RCC 7860 (cell line): ENCODE results near the gene KLHL26.

Experiments used
- DNase-seq: peaks from one replicate; pipeline ENCODE4 v3.0.0-alpha.2; 2015; ENCODE audit warnings: low spot score
- FAIRE-seq: peaks from 2 replicates; lab custom pipeline; 2012; peaks lifted over from hg19 to GRCh38; lab: Jason Lieb, UNC

Gene KLHL26

GRCh38 chr19:18682807-18683108 lies 45.9 kb downstream of the KLHL26 start:
- FAIRE-seq (no peak), DNase-seq (no peak)

- peak; percentile 63 for DNase-seq
- FAIRE-seq = no peak
Observed at GRCh38 chr19:18683109-18683957, 46.5 kb downstream of the KLHL26 start, which contains the start of gene CRTC1. TSS of gene CRTC1 (plus strand) at chr19:18683680. CDS start at chr19:18683703, 23 bp downstream.

- FAIRE-seq (no peak), DNase-seq (no peak)
Observed at GRCh38 chr19:18683958-18684641, 47.3 kb downstream of the KLHL26 start.

- no peak for DNase-seq
- no peak for FAIRE-seq
Observed at GRCh38 chr19:18684642-18684993, 47.8 kb downstream of the KLHL26 start.

- FAIRE-seq = no peak
- no peak for DNase-seq
Observed at GRCh38 chr19:18685597-18686190, 48.9 kb downstream of the KLHL26 start.

- FAIRE-seq = no peak
- no peak for DNase-seq
Observed at GRCh38 chr19:18687740-18688465, 51.1 kb downstream of the KLHL26 start.

- FAIRE-seq (no peak), DNase-seq (no peak)
Observed at GRCh38 chr19:18696023-18696422, 59.2 kb downstream of the KLHL26 start.

- no peak for FAIRE-seq
- DNase-seq = no peak
Observed at GRCh38 chr19:18697680-18698079, 60.9 kb downstream of the KLHL26 start.

GRCh38 chr19:18698321-18699167 lies 61.7 kb downstream of the KLHL26 start:
- FAIRE-seq = no peak
- DNase-seq = no peak

GRCh38 chr19:18699403-18700054 lies 62.7 kb downstream of the KLHL26 start:
- FAIRE-seq (no peak), DNase-seq (no peak)

- no peak for FAIRE-seq
- DNase-seq = peak; percentile 35
Observed at GRCh38 chr19:18700501-18701249, 63.8 kb downstream of the KLHL26 start.

- no peak for DNase-seq
Observed at GRCh38 chr19:18701250-18701608, 64.4 kb downstream of the KLHL26 start.

GRCh38 chr19:18704054-18704453 lies 67.2 kb downstream of the KLHL26 start:
- FAIRE-seq (no peak), DNase-seq (no peak)

More at GRCh38 chr19:18701250-18701608, 64.4 kb downstream of the KLHL26 start:
- no peak for FAIRE-seq

GRCh38 chr19:18704971-18705370 lies 68.1 kb downstream of the KLHL26 start:
- DNase-seq (no peak), FAIRE-seq (no peak)

GRCh38 chr19:18708452-18709231 lies 71.8 kb downstream of the KLHL26 start:
- no peak for DNase-seq
- no peak for FAIRE-seq

- FAIRE-seq = no peak
- DNase-seq = no peak
Observed at GRCh38 chr19:18709546-18709945, 72.7 kb downstream of the KLHL26 start.

GRCh38 chr19:18710186-18710585 lies 73.4 kb downstream of the KLHL26 start:
- FAIRE-seq (no peak), DNase-seq (no peak)

- FAIRE-seq = no peak
Observed at GRCh38 chr19:18710996-18711751, 74.3 kb downstream of the KLHL26 start.

More at GRCh38 chr19:18710996-18711751, 74.3 kb downstream of the KLHL26 start:
- no peak for DNase-seq
